K562 (cell line): ENCODE data around the gene UTP15.

Experiments used
- MTA3 ChIP-seq: fragments of 450-650 bp; formaldehyde crosslinking; IDR thresholded peaks from 2 replicates; pipeline ENCODE4 v1.6.1; 2017; ENCODE audit warnings: mild to moderate bottlenecking, borderline replicate concordance
- TBL1XR1 ChIP-seq, 2 experiments: IDR thresholded peaks; 2 replicates each; pipeline ENCODE4 v1.6.1; 2012; ENCODE audit warnings: improper control_type of control experiment in 2 of 2, low read length in 2 of 2, mild to moderate bottlenecking in 1 of 2
- USF1 ChIP-seq: sonication (generic); formaldehyde crosslinking; IDR thresholded peaks from 2 replicates; pipeline ENCODE4 v1.9.0; 2022; ENCODE audit warnings: mild to moderate bottlenecking, missing genetic modification reagents

DNA sequence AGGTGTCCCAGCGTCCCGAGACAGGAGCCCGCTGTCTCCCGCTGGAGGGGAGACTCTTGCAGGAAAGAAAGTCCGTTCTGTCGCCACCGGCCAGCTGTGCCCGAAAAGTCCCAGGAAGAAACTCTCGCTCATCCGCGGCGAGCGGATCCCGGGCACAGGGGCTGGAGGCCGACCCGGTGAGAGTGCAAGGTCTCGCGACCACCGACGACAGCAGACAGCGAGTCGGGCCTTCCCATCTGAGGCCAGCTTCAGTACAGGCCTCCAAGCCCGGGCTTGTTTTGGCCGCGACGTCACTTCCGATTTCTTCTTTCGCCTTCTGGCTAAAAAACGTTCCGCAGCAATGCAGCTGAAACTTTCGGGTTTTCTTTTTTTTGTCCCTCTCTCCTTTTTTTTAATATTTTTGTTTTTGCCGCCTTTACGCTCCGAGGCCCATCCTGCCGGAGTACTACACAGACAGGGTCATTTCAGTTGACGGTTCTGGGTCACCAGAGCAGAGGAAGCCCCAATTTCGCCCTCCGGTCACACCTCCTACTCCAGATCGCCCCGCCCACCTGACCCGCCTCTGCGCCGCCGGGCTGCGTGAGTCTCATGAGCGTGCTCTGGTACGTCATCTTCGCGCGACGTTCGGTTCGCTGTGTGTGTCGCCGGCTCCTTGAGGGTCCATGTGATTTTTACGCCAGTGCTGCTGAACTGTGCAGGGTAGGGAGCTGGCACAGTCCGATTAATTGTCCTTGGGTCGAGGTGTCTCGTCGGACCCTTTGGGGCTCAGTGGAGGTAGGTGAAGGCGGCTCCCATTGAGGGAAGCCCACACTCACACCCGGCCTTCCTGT lies at the start of gene UTP15, which contains the start of gene ANKRA2:
- TF ChIP-seq USF1 (CRISPR knock-in tag), result peak; percentile 86
- TF ChIP-seq TBL1XR1 (IDR thresholded peaks at IDR 0.05; ENCODE audit: low read length in 2 of 2), result peak in 1 of 2 experiments; percentile 84; a peak in 2 of 4 replicates
- TF ChIP-seq MTA3, result no peak
